Activated B cell treated with CpG ODN at 0.5 μM for 24 hours (primary cell): Measurements from ENCODE around the gene FLT1. TPM values are rescaled to one million over a fixed set of nuclear protein-coding genes. Genes with fewer than 3 reads are reported as not detected.

Source experiments
- ATAC-seq: fragments of 200-7000 bp; cut with Tn5 transposase; one replicate; pipeline ENCODE4 v1.10.0; 2021; ENCODE audit warnings: low read depth, mild to moderate bottlenecking, moderate library complexity
- CTCF ChIA-PET: fragments of 350-600 bp; sonication (Branson Sonifier 250); formaldehyde crosslinking; loops from one replicate; lab custom pipeline; 2021; ENCODE audit warnings: antibody characterized with exemption; lab: Charles Lee
- POLR2A ChIA-PET: fragments of 350-600 bp; sonication (Branson Sonifier 250); formaldehyde crosslinking; loops from one replicate; lab custom pipeline; 2021; ENCODE audit warnings: antibody characterized with exemption; lab: Charles Lee
- DNase-seq: peaks from one replicate; pipeline ENCODE4 v3.0.0; 2022
- H3K27ac Mint-ChIP-seq: one replicate; pipeline ENCODE4 v1.8.0; 2020; ENCODE audit warnings: mixed read lengths
- H3K27me3 Mint-ChIP-seq: one replicate; pipeline ENCODE4 v1.8.0; 2021; ENCODE audit warnings: mixed read lengths
- H3K36me3 Mint-ChIP-seq: one replicate; pipeline ENCODE4 v1.8.0; 2021; ENCODE audit warnings: low read depth, mixed read lengths
- H3K4me1 Mint-ChIP-seq: one replicate; pipeline ENCODE4 v1.8.0; 2021; ENCODE audit warnings: mixed read lengths
- H3K4me3 Mint-ChIP-seq: one replicate; pipeline ENCODE4 v1.8.0; 2020; ENCODE audit warnings: mild to moderate bottlenecking, mixed read lengths
- H3K9me3 Mint-ChIP-seq: one replicate; pipeline ENCODE4 v1.8.0; 2020; ENCODE audit warnings: mixed read lengths
- intact Hi-C: fragments of 100-400 bp; cut with micrococcal nuclease; formaldehyde crosslinking; loops from one replicate; pipeline ENCODE4 v1.15.1; 2024
- total RNA-seq: library from RNA; stranded (reverse); gene quantifications from 2 replicates; pipeline ENCODE4 v1.2.3, GENCODE V29; 2022
- TF ChIP-seq, protein P1 (sequence below): fragments of 200-600 bp; IDR thresholded peaks from one replicate; pipeline ENCODE4 v1.8.0; 2022; ENCODE audit warnings: antibody characterized with exemption, mild to moderate bottlenecking

Gene FLT1
- total RNA-seq, 1 donor from 2014 or later, result 1.3 TPM

DNA sequence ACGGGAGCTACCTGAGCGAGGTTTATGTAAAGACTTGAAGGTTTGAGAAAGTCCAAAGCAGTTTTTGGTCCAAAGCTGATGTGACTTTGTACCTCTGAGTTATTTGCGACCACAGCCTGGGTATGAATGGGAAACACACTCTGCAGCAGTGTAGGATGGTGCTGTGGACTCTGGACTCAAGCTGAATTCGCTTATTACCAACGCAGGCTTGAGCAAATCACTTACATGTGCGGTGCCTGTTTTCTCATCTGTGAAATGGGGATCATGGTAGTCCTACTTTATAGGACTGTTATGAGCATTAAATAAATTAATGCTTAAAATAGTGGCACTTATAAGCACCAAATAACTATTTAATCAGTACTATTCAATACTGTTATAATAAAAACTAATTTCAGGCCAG lies 180.0 kb downstream of the FLT1 start:
- ATAC-seq (no peak), DNase-seq (no peak)
- no peaks in the 10 kb centered on the region for H3K27me3 Mint-ChIP-seq
- ChIA-PET POLR2A (no interaction called here), CTCF (interaction anchor here (0.8 kb wide), 1 partner anchor 10 kb away, joined by 3 read pairs; no protein-coding TSS in a partner anchor)
- H3K27ac Mint-ChIP-seq, result no peak overlapping the region
- H3K4me1 Mint-ChIP-seq, result no peaks in the 10 kb centered on the region
- TF ChIP-seq, protein P1, sequence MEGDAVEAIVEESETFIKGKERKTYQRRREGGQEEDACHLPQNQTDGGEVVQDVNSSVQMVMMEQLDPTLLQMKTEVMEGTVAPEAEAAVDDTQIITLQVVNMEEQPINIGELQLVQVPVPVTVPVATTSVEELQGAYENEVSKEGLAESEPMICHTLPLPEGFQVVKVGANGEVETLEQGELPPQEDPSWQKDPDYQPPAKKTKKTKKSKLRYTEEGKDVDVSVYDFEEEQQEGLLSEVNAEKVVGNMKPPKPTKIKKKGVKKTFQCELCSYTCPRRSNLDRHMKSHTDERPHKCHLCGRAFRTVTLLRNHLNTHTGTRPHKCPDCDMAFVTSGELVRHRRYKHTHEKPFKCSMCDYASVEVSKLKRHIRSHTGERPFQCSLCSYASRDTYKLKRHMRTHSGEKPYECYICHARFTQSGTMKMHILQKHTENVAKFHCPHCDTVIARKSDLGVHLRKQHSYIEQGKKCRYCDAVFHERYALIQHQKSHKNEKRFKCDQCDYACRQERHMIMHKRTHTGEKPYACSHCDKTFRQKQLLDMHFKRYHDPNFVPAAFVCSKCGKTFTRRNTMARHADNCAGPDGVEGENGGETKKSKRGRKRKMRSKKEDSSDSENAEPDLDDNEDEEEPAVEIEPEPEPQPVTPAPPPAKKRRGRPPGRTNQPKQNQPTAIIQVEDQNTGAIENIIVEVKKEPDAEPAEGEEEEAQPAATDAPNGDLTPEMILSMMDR, result no peak
- H3K9me3 Mint-ChIP-seq, result no peaks in the 10 kb centered on the region
- no peaks in the 10 kb centered on the region for H3K36me3 Mint-ChIP-seq
- H3K4me3 Mint-ChIP-seq, result no peak overlapping the region
- intact Hi-C loops, result no loop called here

DNA sequence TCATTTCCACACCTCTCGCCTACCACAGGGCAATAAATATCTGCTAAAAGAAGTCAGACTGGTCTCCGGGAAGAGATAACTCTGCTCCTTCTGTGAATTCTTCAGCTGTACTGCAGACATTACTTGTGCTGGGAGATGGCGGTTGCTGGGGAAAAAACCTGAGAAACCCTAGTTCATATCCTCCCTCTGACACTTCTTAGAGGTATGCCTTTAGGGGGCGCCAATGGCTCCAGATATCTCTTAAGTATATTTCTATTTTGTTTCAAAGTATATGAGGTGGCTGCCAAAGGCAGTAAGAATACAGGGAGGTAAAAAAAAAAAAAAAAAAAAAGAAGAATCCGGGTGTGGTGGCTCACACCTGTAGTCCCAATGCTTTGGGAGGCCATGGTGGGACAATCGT lies 181.3 kb downstream of the FLT1 start:
- no peak overlapping the region for H3K27ac Mint-ChIP-seq

DNA sequence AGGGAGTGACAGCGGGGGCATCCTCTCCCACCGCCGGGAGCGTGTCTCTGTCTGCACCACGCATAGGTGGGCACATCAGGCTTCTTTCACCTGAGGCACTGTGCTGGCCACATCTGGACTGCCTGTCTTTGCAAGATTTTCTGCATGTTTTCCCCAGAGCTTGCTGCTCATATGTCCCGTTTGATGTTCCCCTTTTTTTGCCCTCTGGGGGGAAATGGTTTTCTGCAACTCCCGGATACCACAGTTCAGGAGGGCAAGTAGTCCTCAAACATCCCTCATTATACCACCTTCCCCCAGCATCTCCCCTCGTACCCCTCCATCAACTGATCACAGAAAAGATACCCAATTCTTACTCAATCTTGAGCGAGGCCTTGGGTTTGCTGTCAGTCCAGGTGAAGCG lies 188.6 kb downstream of the FLT1 start:
- no peaks in the 10 kb centered on the region for H3K27me3 Mint-ChIP-seq
- H3K27ac Mint-ChIP-seq, result no peak overlapping the region
- no peaks in the 10 kb centered on the region for H3K36me3 Mint-ChIP-seq
- peaks cover 4% of the 10 kb centered on the region for H3K4me1 Mint-ChIP-seq
- ChIA-PET CTCF (no interaction called here), POLR2A (no interaction called here)
- no peaks in the 10 kb centered on the region for H3K9me3 Mint-ChIP-seq
- DNase-seq (no peak), ATAC-seq (no peak)
- TF ChIP-seq, protein P1, result no peak
- intact Hi-C loops, result no loop called here
- H3K4me3 Mint-ChIP-seq, result no peak overlapping the region

More for the DNA sequence above, 181.3 kb downstream of the FLT1 start:
- CTCF ChIA-PET, result interaction anchor here (1.2 kb wide), 1 partner anchor 483 kb away, joined by 3 read pairs; no protein-coding TSS in a partner anchor
- ATAC-seq, result no peak
- Mint-ChIP-seq H3K27me3 (no peaks in the 10 kb centered on the region), H3K9me3 (no peaks in the 10 kb centered on the region), H3K36me3 (no peaks in the 10 kb centered on the region), H3K4me3 (no peak overlapping the region), H3K4me1 (no peaks in the 10 kb centered on the region)
- intact Hi-C loops, result no loop called here
- POLR2A ChIA-PET, result no interaction called here
- TF ChIP-seq, protein P1, result no peak
- no peak for DNase-seq

DNA sequence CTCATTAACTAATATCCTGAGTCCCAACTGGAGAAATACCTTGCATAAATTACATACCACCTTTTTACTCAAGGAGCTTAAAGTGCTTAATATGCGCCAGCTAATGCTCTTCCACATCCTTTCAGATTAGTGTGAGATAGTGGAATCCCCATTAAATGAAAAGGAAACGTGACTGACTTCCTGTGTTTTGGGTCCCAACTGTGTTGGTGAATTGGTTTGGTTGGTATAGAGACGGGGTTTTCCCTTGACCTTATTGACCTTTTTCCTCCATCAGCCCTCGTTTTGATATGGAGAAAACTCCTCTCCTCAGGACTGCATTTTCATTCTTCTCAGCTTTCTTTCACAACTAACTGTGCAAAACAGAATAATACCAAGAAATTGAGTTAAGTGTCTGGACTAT lies 193.1 kb downstream of the FLT1 start:
- peaks cover 4% of the 10 kb centered on the region for H3K4me1 Mint-ChIP-seq
- H3K36me3 Mint-ChIP-seq, result no peaks in the 10 kb centered on the region
- intact Hi-C loops, result no loop called here
- TF ChIP-seq, protein P1, result no peak
- ChIA-PET POLR2A (no interaction called here), CTCF (no interaction called here)
- H3K4me3 Mint-ChIP-seq, result no peak overlapping the region
- DNase-seq, result no peak
- H3K27me3 Mint-ChIP-seq, result no peaks in the 10 kb centered on the region
- H3K9me3 Mint-ChIP-seq, result no peaks in the 10 kb centered on the region
- ATAC-seq, result no peak
- no peak overlapping the region for H3K27ac Mint-ChIP-seq

DNA sequence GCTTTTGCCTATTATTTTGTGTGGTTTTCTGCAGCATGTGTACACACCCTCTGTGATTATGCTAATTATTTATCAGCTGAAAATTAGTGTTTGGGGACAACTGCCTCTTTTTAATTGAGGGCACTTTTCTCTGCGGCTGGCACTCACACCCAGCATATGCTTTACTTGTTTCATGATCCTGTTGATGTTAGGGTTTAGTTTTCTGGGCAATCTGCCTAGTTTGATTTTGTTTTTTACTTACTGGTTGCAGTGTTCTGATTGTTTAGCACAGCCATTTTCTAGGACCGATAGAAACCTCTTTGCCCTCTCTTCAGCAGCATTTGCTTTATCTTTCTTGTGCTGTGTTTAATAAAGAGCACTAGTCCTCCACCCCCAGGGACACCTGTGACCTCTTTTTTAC lies 195.0 kb downstream of the FLT1 start:
- Mint-ChIP-seq H3K27ac (no peak overlapping the region), H3K36me3 (peaks cover 7% of the 10 kb centered on the region), H3K9me3 (no peaks in the 10 kb centered on the region), H3K4me3 (no peak overlapping the region), H3K4me1 (peaks cover 4% of the 10 kb centered on the region), H3K27me3 (no peaks in the 10 kb centered on the region)
- CTCF ChIA-PET, result no interaction called here
- DNase-seq, result no peak
- TF ChIP-seq, protein P1, result no peak
- ATAC-seq, result no peak
- POLR2A ChIA-PET, result no interaction called here
- intact Hi-C loops, result no loop called here
